Activated CD8-positive, alpha-beta memory T cell treated with anti-CD3 and anti-CD28 coated beads, Interleukin-2, amount 50 U/mL, for 24 hours (primary cell): Measurements from ENCODE around the gene OR52L1.

Source experiments
- DNase-seq: peaks from one replicate; pipeline ENCODE4 v3.0.0-alpha.2; 2020; ENCODE audit errors: extremely low read depth

Gene OR52L1

DNA sequence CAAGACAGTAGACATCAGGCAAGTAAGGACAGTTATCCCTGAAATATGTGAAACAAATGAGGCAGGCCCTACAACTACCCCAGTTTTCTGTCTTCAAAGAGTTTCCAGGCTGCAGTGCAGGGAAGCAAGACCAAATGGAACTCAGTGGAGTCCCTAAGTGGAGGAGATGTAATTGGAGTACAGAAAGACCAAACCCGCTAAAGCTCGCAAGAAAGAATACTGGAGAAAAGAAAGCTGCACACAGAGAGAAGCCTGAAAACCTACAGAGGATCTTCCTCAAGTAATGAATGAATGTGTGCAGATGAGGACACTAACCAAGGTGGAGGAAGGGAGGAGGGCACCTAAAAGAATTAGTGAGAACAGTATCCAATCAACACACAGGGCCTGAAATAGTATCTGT lies 46.0 kb downstream of the OR52L1 start:
- DNase-seq: no peak

DNA sequence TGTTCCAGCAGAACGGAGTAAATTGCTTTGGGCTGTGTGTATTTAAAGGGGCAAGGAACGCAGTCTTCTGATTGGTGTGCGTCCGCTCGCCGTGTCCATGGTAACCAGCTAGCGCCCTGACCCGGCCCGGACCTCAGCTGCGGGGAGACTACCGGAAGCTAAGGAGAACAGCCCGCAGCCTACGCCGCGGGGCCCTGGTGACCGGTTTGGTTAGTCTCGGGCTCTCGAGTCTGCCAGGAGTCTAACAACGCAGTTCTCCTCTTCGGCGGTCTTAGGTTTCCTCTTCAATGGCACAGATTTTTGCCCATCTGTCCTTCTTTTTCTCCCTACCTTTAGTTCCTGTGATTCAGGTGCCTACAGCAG lies 48.2 kb downstream of the OR52L1 start:
- no peak for DNase-seq

DNA sequence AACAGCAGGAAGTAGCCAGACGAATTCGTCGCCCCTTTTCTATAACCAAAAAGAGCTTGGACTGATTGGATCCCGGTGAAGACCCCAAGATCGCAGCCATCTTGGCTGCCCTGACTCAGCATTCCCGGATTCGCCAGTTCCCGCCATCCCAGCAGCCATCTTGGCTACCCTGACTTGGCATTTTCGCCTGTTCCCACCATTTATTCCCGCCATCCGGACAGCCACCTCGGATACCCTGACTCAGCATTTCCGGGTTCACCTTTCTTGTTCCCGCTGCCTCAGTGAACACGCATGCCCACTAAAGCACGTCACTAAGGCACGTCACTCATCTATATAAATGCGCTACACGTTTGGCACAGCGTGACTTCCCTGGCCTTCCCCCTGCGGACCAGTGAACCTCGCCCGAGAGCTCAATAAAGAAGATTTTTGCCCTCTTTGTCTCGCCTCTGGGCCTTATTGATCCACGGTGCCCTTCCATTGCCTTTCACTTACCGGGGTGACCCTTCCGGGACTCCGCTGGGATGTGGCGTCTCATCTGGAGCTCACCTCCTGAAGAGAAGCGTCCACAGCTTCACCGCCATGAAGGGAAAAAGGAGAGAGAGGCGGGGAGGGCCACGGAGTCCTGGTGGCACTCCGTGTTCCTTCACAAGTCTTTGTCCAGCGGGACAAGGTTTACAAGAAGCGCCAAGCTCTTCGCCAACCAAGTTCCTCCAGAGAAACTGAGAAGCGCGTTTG lies 48.8 kb downstream of the OR52L1 start:
- DNase-seq: no peak
